HCT116 (cell line): Measurements from ENCODE around the gene CECR2. TPM values are rescaled to one million over a fixed set of nuclear protein-coding genes. Genes with fewer than 3 reads are reported as not detected.

Experiments used
- ATAC-seq: fragments of 200-7000 bp; cut with Tn5 transposase; 2 replicates; pipeline ENCODE4 v1.9.1; 2020; ENCODE audit warnings: mild to moderate bottlenecking, moderate library complexity
- BruUV-seq: library from RNA; stranded (reverse); fragments of 400-500 nt; replicated peaks from 2 replicates; lab custom pipeline; 2021; lab: Mats Ljungman, UMichigan
- CTCF ChIA-PET: fragments of 300-600 bp; sonication (Branson Sonifier 250); formaldehyde crosslinking; loops from one replicate; lab custom pipeline; 2021; ENCODE audit warnings: antibody characterized with exemption; lab: Charles Lee
- POLR2A ChIA-PET: fragments of 300-600, 350-600 bp; sonication (Branson Sonifier 250); formaldehyde crosslinking; loops from one replicate; lab custom pipeline; 2021; ENCODE audit warnings: antibody characterized with exemption; lab: Charles Lee
- RAD21 ChIA-PET, 2 experiments: fragments of 300-600 bp; sonication (Branson Sonifier 250); formaldehyde crosslinking; loops; one replicate each; lab custom pipeline; 2023; ENCODE audit warnings: low total read pairs in 2 of 2; ENCODE audit not compliant: uncharacterized antibody in 2 of 2, unreplicated experiment in 2 of 2, low non-redundant PET in 1 of 2; lab: Charles Lee
- DNase-seq: peaks from one replicate; pipeline ENCODE4 v3.0.0-alpha.2; 2010; ENCODE audit warnings: low read depth, low spot score
- H2AFZ ChIP-seq: fragments of 200-600 bp; shearing (Covaris generic), sonication (generic); 2 replicates; pipeline ENCODE4 v1.6.1; 2017; ENCODE audit warnings: low read depth, mixed run types, mixed read lengths, antibody characterized with exemption, low read length; ENCODE audit not compliant: poor library complexity, severe bottlenecking
- H3K27ac ChIP-seq: 2 replicates; pipeline ENCODE4 v1.5.1; 2012; ENCODE audit warnings: low read depth, low read length
- H3K27me3 ChIP-seq: fragments of 200-600 bp; sonication (generic); 2 replicates; pipeline ENCODE4 v1.6.1; 2016; ENCODE audit warnings: mixed run types, low read length, mixed read lengths; ENCODE audit not compliant: insufficient read depth
- H3K36me3 ChIP-seq, 2 experiments: fragments of 200-500 bp in 1 of 2; fragments of 200-600 bp in 1 of 2; sonication (Bioruptor generic) in 1 of 2; sonication (generic) in 1 of 2; 2 replicates each; pipeline versions ENCODE4 v1.5.1 to v1.6.1; 2014 to 2016; ENCODE audit warnings: low read length in 2 of 2, inconsistent platforms in 1 of 2, mixed read lengths in 1 of 2, mixed run types in 1 of 2; ENCODE audit not compliant: insufficient read depth in 2 of 2, control insufficient read depth in 1 of 2
- H3K4me1 ChIP-seq, 2 experiments: fragments of 200-600 bp in 1 of 2; sonication (generic) in 1 of 2; 2 replicates each; pipeline versions ENCODE4 v1.5.1 to v1.6.1; 2012 to 2017; ENCODE audit warnings: low read length in 2 of 2, inconsistent platforms in 1 of 2, mild to moderate bottlenecking in 1 of 2, mixed read lengths in 1 of 2, mixed run types in 1 of 2, moderate library complexity in 1 of 2; ENCODE audit not compliant: insufficient read depth in 2 of 2, control insufficient read depth in 1 of 2
- H3K4me2 ChIP-seq: fragments of 200-600 bp; sonication (generic); 2 replicates; pipeline ENCODE4 v1.6.1; 2017; ENCODE audit warnings: mixed run types, low read length, mixed read lengths
- H3K4me3 ChIP-seq, 2 experiments: fragments of 200-600 bp in 1 of 2; sonication (generic) in 1 of 2; replicated peaks in 1 of 2; 2 replicates each; pipeline ENCODE4 v1.5.1; 2011 to 2016; ENCODE audit warnings: low read length in 2 of 2, control low read depth in 1 of 2, low read depth in 1 of 2, mild to moderate bottlenecking in 1 of 2, mixed read lengths in 1 of 2, mixed run types in 1 of 2
- H3K79me2 ChIP-seq: fragments of 200-600 bp; sonication (generic); 2 replicates; pipeline ENCODE4 v1.6.1; 2017; ENCODE audit warnings: mild to moderate bottlenecking, mixed run types, low read length, moderate library complexity, mixed read lengths; ENCODE audit not compliant: insufficient read depth
- H3K9ac ChIP-seq: fragments of 200-600 bp; sonication (generic); 2 replicates; pipeline ENCODE4 v1.6.1; 2016; ENCODE audit warnings: low read length, mixed read lengths
- H3K9me2 ChIP-seq: fragments of 200-600 bp; sonication (generic), shearing (Covaris generic); 2 replicates; pipeline ENCODE4 v1.6.1; 2017; ENCODE audit warnings: mixed run types, mild to moderate bottlenecking, moderate library complexity; ENCODE audit not compliant: insufficient read depth
- H3K9me3 ChIP-seq, 2 experiments: fragments of 200-500 bp in 1 of 2; fragments of 200-600 bp in 1 of 2; sonication (Bioruptor generic) in 1 of 2; sonication (generic) in 1 of 2; 2 replicates each; pipeline ENCODE4 v1.6.1; 2014 to 2017; ENCODE audit warnings: low read length in 2 of 2, mixed read lengths in 2 of 2, inconsistent platforms in 1 of 2, low read depth in 1 of 2, mild to moderate bottlenecking in 1 of 2, mixed run types in 1 of 2, moderate library complexity in 1 of 2; ENCODE audit not compliant: control insufficient read depth in 1 of 2, insufficient read depth in 1 of 2
- H4K20me1 ChIP-seq: fragments of 200-600 bp; sonication (generic), shearing (Covaris generic); 2 replicates; pipeline ENCODE4 v1.6.1; 2017; ENCODE audit warnings: mixed run types, mild to moderate bottlenecking, moderate library complexity; ENCODE audit not compliant: insufficient read depth
- CBX3 ChIP-seq: IDR thresholded peaks from 2 replicates; pipeline ENCODE4 v1.6.1; 2012; ENCODE audit warnings: low read depth
- CEBPB ChIP-seq: IDR thresholded peaks from 2 replicates; pipeline ENCODE4 v1.6.1; 2012; ENCODE audit warnings: low read depth
- CTCF ChIP-seq, 3 experiments: fragments of 200-600 bp in 1 of 3; sonication (generic) in 1 of 3; IDR thresholded peaks in 2 of 3; conservative IDR thresholded peaks in 1 of 3; 2 replicates each; pipeline ENCODE4 v1.5.1; 2012 to 2017; ENCODE audit warnings: low read depth in 2 of 3, low read length in 2 of 3, antibody characterized with exemption in 1 of 3, borderline replicate concordance in 1 of 3, control low read depth in 1 of 3, mild to moderate bottlenecking in 1 of 3, mixed read lengths in 1 of 3, mixed run types in 1 of 3, moderate library complexity in 1 of 3; ENCODE audit not compliant: insufficient read depth in 1 of 3
- EGR1 ChIP-seq: IDR thresholded peaks from 2 replicates; pipeline ENCODE4 v1.6.1; 2012; ENCODE audit warnings: low read depth
- EZH2 ChIP-seq: fragments of 200-600 bp; sonication (generic); IDR thresholded peaks from 2 replicates; pipeline ENCODE4 v1.6.1; 2017; ENCODE audit warnings: antibody characterized with exemption, mixed run types
- JUND ChIP-seq: IDR thresholded peaks from 2 replicates; pipeline ENCODE4 v1.6.1; 2012
- MAX ChIP-seq: IDR thresholded peaks from 2 replicates; pipeline ENCODE4 v1.6.1; 2012
- POLR2A ChIP-seq: IDR thresholded peaks from 2 replicates; pipeline ENCODE4 v1.7.0; 2011; ENCODE audit warnings: borderline replicate concordance; ENCODE audit not compliant: insufficient read depth, insufficient read length; ENCODE audit errors: extremely low read depth
- RAD21 ChIP-seq: IDR thresholded peaks from 2 replicates; pipeline ENCODE4 v1.6.1; 2012; ENCODE audit warnings: low read depth, mild to moderate bottlenecking
- SIN3A ChIP-seq: IDR thresholded peaks from 2 replicates; pipeline ENCODE4 v1.6.1; 2012; ENCODE audit warnings: low read depth
- SP1 ChIP-seq: IDR thresholded peaks from 2 replicates; pipeline ENCODE4 v1.6.1; 2012; ENCODE audit warnings: low read depth
- ZBTB33 ChIP-seq: IDR thresholded peaks from 2 replicates; pipeline ENCODE4 v1.6.1; 2011; ENCODE audit warnings: mild to moderate bottlenecking, low read length, moderate library complexity; ENCODE audit not compliant: insufficient replicate concordance; ENCODE audit errors: extremely low read depth
- ZFX ChIP-seq: fragments of 450-650 bp; IDR thresholded peaks from 2 replicates; pipeline ENCODE4 v1.6.1; 2017
- ZNF274 ChIP-seq: fragments of 200-500 bp; sonication (Bioruptor generic); IDR thresholded peaks from 2 replicates; pipeline ENCODE4 v1.6.1; 2014; ENCODE audit warnings: mild to moderate bottlenecking, low read depth, low read length, inconsistent platforms
- intact Hi-C: fragments of 100-400 bp; cut with micrococcal nuclease; formaldehyde crosslinking; loops from 2 replicates; pipeline ENCODE4 v1.10.0; 2022
- total RNA-seq: library from RNA; stranded (reverse); gene quantifications from one replicate; pipeline ENCODE4 v1.2.1, GENCODE V29; 2021; ENCODE audit not compliant: unreplicated experiment

CECR2 gene
- total RNA-seq, 1 experiment from 2014 or later = 6.0 TPM

- ATAC-seq = peak; percentile 93
- intact Hi-C loops = loop anchor here (1.0 to 5.0 kb wide), 8 partner anchors 133 to 584 kb away; partner anchors contain the start of genes CECR2, HDHD5 and IL17RA
- DNase-seq = peak; percentile 69
- H3K4me1 ChIP-seq = no peaks in the 10 kb centered on the region
- H3K27me3 ChIP-seq = no peaks in the 10 kb centered on the region
- no peak overlapping the region for H3K4me3 ChIP-seq
- CTCF ChIA-PET = interaction anchor here (0.7 to 5.7 kb wide), 46 partner anchors 9 to 585 kb away, joined by 3 to 116 read pairs (median 4); partner anchors contain the start of gene HDHD5
- H4K20me1 ChIP-seq = no peaks in the 10 kb centered on the region
- BruUV-seq = no TSS peak
- no peaks in the 10 kb centered on the region for H3K9me2 ChIP-seq
- POLR2A ChIA-PET = interaction anchor here (0.5 to 1.8 kb wide), 2 partner anchors 135 to 330 kb away, joined by 6 to 13 read pairs; no protein-coding TSS in a partner anchor
- H3K36me3 ChIP-seq = no peaks in the 10 kb centered on the region
- H3K9ac ChIP-seq = no peak overlapping the region
- H3K9me3 ChIP-seq = no peaks in the 10 kb centered on the region
- H3K27ac ChIP-seq = no peak overlapping the region
- H3K4me2 ChIP-seq = no peak overlapping the region
- no peak for TF ChIP-seq SIN3A
- no peak for TF ChIP-seq ZFX
- TF ChIP-seq SP1 = no peak
- peak; percentile 84 for TF ChIP-seq RAD21
- peak; percentile 55 to 69 (median 68); a peak in 5 of 6 replicates for TF ChIP-seq CTCF (IDR thresholded peaks at IDR 0.05 in 2 of 3, conservative IDR thresholded peaks at IDR 0.05 in 1 of 3; ENCODE audit: borderline replicate concordance in 1 of 3, insufficient read depth in 1 of 3, low read depth in 2 of 3, low read length in 2 of 3)
- no peak for TF ChIP-seq ZNF274
- RAD21 ChIA-PET = interaction anchor here (0.6 to 1.4 kb wide), 14 partner anchors 19 to 569 kb away, joined by 3 to 13 read pairs (median 4); partner anchors contain the start of gene CECR2 (in 1 of the 2)
- H3K79me2 ChIP-seq = no peaks in the 10 kb centered on the region
- no peak overlapping the region for H2AFZ ChIP-seq
Observed at GRCh38 chr22:17501679-17502285, 132.5 kb downstream of the CECR2 start.

GRCh38 chr22:17508110-17508509 lies 138.8 kb downstream of the CECR2 start:
- Histone ChIP-seq H3K27me3 (no peaks in the 10 kb centered on the region), H3K9me3 (no peaks in the 10 kb centered on the region), H3K27ac (no peak overlapping the region), H2AFZ (no peak overlapping the region), H3K9me2 (no peaks in the 10 kb centered on the region), H3K9ac (no peak overlapping the region), H3K36me3 (no peaks in the 10 kb centered on the region), H3K4me2 (no peak overlapping the region), H4K20me1 (no peaks in the 10 kb centered on the region), H3K79me2 (no peaks in the 10 kb centered on the region), H3K4me3 (no peak overlapping the region), H3K4me1 (no peaks in the 10 kb centered on the region)
- BruUV-seq = no TSS peak
- ChIA-PET RAD21 (no interaction called here), CTCF (no interaction called here), POLR2A (no interaction called here)
- ATAC-seq (no peak), DNase-seq (no peak)
- intact Hi-C loops = no loop called here
- no peak for TF ChIP-seq MAX
- no peak for TF ChIP-seq POLR2A
- TF ChIP-seq ZBTB33 = no peak
- TF ChIP-seq JUND = no peak
- no peak for TF ChIP-seq CBX3
- no peak for TF ChIP-seq EGR1
- no peak for TF ChIP-seq RAD21
- TF ChIP-seq EZH2 = no peak
- TF ChIP-seq CEBPB = no peak
